DMS79 treated with DMSO at 0.1 percent for 48 hours (cell line): Measurements from ENCODE around the gene AFAP1.

Experiments
- DNase-seq: peaks from one replicate; lab custom pipeline; 2025; lab: John Stamatoyannopoulos, UW

Gene AFAP1

DNA sequence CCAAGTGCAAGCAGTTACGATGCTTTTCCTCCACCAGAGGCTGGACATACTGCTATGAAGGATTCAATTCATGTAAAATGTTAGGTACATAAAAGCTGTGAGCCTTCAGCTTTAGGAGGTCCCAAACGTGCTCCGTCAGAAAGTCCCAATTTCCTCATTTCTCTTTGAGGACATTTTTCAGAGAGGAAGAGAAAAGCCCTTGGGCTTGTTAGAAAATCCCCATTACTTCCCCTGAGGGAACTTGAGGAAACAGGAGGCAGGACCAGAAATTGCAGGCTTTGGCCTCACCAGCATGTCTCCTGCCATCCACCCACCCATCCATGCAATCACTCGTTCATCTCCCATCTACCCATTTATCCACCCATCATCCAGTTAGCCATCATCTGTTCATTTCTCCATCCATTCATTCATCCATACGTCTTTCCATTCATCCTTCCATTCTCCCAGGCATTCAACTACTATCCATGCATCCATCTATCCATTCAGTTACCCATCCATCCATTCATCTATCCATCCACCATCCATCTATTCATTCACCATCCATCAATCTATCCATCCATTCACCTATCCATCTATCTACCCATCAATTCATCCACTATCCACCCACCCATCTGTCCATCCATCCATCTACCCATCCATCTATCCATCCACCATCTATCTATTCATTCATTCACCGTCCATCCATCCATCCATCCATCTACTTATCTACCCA lies 223.5 kb downstream of the AFAP1 start:
- DNase-seq: no peak

DNA sequence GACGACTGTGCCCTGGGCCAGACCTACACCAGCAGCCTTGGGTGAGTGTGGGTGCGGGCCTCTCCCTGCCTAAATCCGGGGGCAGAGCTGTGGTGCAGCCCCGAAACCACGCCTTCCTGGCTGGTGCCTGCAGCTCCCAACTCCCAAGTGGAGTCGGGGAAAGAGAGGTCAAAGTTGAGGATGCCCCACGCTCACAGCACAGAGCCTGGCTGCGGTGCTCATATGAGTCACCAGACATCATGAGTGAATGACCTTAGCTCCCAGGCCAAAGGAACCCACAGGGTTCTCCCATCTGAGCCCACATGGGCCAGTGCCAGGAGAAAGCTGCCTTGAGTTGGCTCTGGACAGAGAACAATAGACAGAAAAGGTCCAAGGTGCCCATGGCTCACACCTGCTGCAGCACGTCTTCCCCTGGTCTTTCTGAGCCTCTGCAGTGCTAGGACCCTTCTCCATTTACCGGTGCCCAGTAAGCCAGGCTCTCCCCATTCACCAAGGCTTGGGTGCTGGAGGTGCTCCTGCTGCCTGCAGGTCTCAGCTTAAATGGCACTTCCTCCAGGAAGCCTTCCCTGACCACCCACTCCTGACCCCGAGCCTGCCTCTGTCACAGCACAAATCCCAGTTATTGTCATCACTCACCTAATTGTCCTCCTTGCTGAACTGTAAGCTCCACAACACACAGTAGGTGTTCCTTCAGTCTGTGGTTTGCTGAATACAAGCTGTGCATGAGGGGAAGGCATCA lies 224.2 kb downstream of the AFAP1 start:
- no peak for DNase-seq

DNA sequence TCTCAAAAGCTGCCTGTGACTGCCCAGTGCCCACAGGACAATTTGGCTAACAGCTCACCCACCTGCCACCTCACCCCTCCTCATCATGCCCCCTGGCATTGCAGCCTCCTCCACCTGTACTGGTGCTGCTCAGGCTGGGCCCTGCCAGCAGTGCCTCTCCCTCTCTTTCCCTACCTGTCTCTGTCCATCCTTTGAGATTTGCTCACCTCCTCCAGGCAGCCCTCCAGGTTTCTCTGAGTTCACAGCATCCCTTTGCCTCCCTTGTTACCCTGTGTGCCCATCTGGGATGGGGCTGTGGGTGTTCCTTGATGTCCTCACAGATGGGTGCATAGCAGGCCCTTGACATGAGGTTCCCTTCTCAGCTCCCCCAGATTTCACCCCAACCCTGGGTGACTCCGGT lies 224.9 kb downstream of the AFAP1 start:
- DNase-seq: no peak

DNA sequence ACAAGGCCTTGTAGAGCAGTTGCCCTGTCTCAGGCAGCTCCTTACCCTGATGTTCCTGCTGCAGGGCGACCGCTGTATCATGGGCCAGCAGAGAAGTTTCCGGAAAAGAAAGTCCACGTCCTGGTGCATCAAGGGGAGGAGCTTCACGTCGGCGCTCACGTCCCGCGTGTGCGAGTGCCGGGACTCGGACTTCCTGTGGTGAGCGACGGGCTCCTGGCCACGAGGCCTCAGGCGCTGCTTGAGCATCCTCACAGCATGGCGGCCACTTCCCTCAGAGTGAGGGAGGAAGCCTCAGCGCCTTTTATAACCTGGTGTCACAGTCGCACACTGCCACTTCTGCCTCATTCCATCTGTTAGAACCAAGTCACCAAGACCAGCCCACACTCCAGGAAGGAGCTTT lies 225.5 kb downstream of the AFAP1 start:
- no peak for DNase-seq

DNA sequence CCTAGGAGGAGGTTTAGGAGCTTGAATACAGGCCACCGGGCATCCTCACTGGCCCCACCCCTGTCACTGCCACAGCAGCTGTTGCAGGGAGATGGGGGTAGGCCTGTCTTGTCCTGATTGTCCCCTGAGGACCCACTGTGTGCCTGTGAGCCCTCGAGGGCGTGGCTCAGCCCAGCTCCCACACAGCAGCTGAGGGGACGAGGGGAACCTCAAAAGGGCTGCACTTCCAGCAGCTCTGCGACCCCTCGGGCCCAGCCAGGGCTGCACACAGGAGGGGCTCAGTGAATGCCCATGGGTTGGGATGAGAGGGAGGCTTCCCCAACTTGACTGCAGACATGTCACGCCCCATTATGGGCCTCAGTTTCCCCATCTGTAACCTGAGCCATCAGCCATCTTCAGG lies 225.9 kb downstream of the AFAP1 start:
- DNase-seq: no peak

DNA sequence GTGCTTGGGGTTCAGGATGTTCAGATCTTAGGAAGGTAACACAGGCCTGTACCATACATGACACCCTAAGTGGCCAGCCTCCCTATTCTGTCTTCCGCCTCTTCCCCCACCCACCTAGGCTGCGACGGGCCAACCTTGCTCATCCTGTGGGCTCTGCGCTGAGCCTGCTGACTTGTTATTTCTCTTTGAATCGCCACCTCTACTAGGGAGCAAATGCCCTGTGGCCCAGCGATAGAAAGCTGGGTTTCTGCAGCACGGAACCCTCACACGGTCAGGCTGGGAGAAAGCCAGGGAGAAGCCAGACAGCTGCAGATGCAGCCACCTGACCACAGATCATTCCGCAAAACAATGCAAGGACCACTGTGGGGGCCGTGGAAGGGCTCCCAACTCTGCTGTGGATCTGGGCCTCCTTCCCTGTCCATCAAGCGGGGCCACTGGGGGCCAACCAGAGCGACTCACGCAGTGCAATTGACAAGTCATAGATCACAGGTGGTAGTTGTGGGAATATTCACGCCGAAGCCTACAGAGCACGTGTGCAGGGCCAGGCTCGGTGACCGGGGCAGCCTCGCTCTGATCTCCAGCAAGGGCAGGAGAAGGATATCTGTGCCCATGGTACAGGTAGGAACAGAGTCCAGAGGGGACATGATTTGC lies 227.5 kb downstream of the AFAP1 start:
- DNase-seq: no peak

DNA sequence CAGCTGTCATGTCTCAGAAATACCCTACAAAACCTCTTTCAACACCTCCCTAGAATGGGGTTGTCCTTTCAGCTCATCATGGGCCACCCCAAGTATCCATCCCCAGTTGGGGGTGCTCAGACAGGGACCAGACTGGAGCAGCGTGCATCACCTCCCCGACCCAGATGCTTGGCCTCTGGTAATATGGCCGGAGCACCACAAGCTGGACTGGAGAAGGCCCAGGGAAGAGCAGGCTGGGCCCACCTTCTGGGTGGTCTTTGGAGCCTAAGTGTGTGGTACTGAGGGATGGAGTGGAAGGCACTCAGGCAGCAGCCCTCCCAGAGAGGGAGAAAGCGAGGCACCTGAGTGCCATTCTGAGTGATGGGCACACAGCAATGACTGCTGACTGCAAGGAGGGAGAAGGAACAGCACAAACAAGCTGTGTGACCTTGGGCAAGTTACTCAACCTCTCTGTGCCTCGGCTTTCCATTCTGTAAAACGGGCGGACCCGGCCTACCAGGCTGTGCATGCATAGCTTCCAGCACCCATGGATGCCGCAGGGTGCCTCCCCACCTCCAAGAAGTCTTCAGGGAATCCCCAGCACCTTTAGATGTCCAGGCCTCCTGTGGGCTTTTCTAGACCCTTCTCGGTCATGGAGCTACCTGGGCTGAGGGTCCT lies 228.2 kb downstream of the AFAP1 start:
- no peak for DNase-seq

DNA sequence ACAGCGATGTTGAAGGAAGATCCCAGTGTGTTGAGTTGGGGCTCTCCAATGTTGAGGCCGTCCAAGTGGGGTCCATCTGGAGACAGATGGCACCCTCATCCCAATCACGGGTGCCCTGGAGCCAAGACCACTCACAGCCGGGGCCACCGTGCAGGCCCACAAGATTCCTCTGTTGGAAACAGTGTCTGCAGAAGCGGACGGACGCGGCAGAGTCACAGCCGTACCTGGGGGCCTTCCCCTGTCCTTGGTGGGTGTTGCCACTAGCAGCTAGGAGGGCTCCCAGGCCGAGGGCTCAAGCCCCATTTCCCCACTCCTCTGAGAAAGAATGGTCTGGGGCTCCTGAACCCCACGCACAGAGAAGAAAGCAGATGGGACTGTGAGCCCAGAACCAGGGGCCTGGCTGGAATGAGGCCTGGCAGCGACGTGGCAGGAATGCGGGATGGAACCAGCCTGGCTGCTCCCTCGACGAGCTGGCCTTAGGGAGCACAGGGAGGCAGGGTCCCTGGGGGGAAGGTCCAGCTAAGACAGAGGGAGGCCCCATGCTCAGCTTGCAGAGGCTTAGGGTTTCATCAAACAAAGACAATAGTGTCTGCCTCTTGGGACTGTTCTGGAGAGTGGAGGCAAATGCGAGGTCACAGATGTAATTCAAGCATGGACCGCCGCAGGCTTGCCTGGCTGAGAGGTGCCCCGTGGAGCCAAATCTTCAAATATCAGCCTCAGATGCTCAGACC lies 228.9 kb downstream of the AFAP1 start:
- no peak for DNase-seq

DNA sequence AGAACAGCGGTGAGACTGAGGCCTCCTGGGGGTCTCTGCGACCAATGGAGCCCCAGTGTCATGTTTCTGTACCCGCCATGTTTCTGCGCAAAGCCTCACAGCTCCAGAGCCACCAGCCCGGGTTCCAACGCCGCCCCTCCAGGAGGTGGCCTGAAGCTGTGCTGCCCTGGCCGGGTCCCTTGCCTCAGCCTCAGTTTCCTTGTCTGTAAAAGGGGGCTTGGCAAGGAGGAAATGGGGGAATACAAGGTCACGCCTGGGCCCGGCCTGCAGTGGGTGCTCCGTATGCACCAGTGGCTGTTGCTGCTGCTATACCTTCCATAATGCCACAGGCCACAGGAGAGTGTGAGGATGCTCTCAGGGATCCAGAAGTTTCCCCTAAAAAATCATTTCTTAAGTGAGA lies 229.5 kb downstream of the AFAP1 start:
- no peak for DNase-seq

DNA sequence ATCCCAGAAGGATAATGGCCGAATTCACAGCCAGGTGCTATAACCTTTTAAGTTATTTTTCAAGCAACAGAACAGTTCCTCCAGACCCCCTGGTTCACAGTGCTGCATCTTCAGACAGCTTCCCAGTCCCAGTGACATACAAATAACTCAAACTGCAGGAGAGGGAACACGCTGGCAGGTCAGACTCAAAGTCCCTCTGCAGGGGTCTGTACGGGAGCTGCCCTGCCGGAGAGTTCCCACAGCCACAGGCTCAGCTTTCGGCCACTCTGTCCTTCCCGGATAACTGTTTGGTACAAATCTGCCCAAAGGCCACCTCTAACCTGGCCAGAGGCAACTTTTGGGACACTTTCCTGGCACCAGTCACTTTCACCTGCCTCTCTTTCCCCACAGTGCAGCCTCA lies 230.2 kb downstream of the AFAP1 start:
- DNase-seq: no peak

DNA sequence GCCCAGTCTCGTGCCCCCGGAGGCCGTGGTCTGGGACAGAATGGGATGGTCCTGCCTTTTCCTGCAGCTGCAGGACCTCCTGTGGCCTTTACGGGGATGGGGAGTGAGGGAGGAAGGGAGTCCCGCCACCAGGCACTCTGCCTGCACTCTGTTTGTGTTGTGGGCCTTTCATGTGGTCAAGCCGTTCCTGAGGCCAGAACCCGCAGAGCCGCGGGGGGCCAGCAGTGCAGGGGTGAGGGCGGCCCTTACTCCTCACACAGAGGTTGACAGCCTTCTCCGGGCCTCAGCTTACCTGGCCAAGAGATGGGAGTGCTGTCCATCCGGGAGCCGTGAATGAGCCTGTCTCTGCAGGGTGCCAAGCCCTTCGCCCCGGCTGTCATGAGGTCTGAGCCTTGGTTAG lies 230.7 kb downstream of the AFAP1 start:
- no peak for DNase-seq
